K562 treated with DMSO at 1 percent for 24 hours (cell line): ENCODE data around the gene NETO1. TPM values are rescaled to one million over a fixed set of nuclear protein-coding genes. Genes with fewer than 3 reads are reported as not detected.

Experiments used
- total RNA-seq: library from RNA; unstranded; fragments of 300-600 nt; gene quantifications from 2 replicates; pipeline ENCODE4 v1.2.3, GENCODE V29; 2022; ENCODE audit warnings: low read depth; ENCODE audit not compliant: insufficient read depth

NETO1 gene, protein sequence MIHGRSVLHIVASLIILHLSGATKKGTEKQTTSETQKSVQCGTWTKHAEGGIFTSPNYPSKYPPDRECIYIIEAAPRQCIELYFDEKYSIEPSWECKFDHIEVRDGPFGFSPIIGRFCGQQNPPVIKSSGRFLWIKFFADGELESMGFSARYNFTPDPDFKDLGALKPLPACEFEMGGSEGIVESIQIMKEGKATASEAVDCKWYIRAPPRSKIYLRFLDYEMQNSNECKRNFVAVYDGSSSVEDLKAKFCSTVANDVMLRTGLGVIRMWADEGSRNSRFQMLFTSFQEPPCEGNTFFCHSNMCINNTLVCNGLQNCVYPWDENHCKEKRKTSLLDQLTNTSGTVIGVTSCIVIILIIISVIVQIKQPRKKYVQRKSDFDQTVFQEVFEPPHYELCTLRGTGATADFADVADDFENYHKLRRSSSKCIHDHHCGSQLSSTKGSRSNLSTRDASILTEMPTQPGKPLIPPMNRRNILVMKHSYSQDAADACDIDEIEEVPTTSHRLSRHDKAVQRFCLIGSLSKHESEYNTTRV
- total RNA-seq, result not detected in 2 replicates

DNA sequence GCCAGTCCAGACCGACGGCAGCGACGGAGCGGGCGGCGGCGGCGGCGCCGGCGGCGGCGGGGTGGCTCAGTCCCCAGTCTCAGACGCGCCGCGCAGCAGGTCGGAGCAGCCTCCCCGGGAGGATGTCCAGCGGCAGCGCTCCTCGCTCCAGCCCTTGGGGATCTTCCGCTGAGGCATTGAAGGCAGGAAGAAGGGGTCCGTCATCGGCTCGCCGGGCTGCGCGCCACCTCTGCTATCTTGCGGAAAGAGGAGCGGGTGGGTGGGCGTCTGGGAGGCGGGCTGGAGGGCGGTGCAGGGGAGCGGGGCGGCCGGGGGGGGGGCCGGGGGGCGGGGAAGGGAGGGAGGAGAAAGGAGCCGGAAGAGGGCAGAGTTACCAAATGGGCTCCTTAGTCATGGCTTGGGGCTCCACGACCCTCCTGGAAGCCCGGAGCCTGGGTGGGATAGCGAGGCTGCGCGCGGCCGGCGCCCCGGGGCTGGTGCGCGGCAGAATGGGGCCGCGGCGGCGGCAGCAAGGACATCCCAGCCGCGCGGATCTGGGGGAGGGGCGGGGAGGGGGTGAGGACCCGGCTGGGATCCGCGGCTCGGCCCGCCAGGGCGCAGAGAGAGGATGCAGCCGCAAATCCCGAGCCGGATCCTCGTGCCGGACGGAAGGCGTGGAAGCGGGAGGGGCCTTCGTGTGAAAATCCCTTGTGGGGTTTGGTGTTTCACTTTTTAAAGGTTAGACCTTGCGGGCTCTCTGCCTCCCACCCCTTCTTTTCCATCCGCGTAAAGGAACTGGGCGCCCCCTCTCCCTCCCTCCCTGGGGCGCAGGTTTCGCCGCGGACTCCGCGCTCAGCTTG lies at the start of gene NETO1:
Gene NETO1, minus strand, starts transcription at position 242 of the 839 bp plus-strand sequence. CDS start 696 bp downstream, outside the sequence.

